Activated effector memory CD4-positive, alpha-beta T cell treated with Interleukin-2 at 50 U/mL for 16 hours (primary cell): ENCODE results near the gene FAM229A.
"Not testable (repeated sequence)": the region's sequence is repeated elsewhere in the genome, so short reads cannot be mapped to it uniquely, and the experiment has no call there.

Source experiments
- DNase-seq: peaks from one replicate; pipeline ENCODE4 v3.0.0-alpha.2; 2020

FAM229A gene

GRCh38 chr1:32376199-32376598, 13.9 kb upstream of the FAM229A start:
- no peak for DNase-seq

DNA sequence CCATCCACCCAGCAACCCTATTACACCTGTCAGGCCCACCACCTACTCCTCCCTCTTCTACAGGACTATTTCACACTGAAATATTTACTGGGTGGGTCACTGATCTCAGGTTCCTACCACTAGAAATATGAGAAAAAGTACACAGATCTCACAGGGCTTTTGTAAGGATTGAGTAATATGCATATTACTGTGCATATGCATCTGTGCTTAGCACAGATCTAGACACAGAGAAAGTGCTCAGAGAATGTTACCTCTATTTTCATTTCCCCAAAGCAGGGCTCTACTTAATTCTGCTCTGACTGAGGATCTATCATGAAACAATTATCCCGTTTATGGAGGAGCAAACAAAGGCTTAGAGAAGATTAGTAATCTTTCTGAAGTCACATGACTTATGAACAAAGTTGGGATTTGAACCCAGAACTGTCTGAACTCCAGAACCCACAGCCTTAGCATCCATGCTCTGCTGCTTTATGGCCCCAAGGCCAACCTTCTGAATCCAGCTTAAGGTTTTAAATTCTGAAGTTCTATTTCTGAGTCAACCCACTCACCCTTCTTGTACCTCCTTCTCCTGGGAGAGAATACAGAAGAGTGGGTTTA, 11.8 kb upstream of the FAM229A start:
- DNase-seq, result no peak

DNA sequence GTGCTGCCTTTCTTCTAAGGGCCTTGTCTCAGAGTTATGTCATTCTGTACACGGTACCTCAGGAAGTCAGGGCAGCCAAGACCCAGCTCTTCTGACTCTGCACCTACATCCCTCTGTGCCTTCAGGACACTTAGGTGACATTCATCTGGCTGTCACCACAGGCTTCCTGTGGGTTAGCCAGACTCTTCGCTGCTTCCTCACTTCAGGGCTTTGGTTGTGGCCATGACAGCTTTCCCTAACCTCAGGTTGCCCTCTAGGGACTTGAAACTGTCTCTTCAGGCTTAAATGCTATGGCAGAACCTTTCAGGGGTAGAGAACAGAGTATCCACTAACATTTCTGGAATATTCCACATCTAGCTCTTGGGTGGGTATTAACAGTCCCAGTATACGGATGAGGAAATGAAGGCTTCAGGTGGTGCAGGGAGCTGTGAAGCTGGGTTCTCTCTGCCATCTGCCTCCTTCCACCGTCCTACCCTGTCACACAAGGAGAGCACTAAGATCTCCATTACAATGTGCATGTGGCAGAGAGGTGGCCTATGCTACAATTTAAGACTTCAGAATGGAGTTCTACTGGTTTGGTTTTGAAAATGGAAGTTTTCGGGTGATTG, 10.0 kb upstream of the FAM229A start:
- peak; percentile 44 for DNase-seq

- DNase-seq, result no peak
Measured at GRCh38 chr1:32367912-32368635, 5.8 kb upstream of the FAM229A start.

GRCh38 chr1:32365445-32365844, 3.2 kb upstream of the FAM229A start:
- DNase-seq, result no peak

DNA sequence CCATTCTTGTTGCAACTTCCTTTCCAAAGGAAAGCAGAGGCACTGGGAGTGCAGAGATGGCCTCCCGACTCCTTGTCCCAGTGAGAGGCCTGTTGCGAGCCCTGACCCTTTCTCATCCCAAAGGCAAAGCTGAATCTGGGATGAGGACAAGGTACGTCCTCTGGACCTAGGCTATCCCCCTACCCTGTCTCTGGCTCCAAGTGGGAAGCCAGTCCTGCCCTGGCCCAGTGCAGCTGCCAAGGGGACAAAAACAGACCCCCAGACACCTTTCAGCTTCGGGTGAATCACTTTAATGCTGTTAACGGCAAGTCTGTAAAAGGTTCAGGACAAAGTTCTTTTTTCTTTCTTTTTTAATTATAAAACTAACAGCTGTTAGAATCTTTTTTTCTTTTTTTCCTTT, 2.6 kb upstream of the FAM229A start:
- DNase-seq, result no peak

GRCh38 chr1:32363713-32364112, 1.4 kb upstream of the FAM229A start:
- no peak for DNase-seq

- DNase-seq, result no peak
Measured at GRCh38 chr1:32361674-32362473, 411 bp downstream of the FAM229A start.

- DNase-seq, result no peak
Measured at GRCh38 chr1:32361308-32361673, 994 bp downstream of the FAM229A start.

DNA sequence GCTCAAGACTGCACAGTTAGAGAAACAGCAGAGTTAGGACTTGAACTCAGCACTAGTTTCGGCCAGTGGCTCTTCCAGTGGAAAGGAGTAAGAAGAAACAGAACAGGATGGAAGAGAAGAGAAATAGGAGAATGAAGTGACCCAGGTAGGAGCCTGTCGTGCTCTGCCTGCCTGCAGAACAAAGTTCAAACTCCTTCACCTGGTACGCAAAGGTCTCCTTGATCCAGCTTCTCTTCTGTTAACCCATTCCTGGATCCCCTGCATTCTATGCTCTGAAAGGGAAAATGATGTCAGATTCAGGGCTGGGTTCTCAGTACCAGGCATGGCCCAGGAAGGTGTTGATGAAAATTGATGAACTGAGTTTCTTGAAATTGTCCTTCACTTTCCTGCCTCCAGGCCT, 3.9 kb downstream of the FAM229A start:
- no peak for DNase-seq

DNA sequence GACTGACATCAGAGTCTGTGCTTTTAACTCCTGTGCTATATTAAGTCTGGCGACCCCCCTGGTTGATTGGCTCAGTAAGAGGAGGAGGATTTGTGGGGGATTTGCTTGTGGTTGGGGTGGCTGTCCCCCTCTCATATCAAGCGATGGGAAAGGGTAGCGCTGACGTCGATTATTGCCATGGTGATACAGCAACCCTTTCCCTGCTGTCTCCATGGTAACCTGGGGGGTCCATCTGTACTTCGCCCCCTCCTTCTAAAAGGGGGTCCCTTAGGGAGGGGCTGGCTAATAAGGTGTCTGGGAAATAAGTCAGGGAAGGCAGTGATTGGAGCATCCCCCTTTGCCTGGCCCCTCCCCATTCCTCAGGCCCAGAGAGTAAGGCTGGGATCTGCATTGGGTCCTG, 4.7 kb downstream of the FAM229A start:
- DNase-seq, result no peak

- DNase-seq, result no peak
Measured at GRCh38 chr1:32356478-32356877, 5.8 kb downstream of the FAM229A start.

GRCh38 chr1:32355778-32356177, 6.5 kb downstream of the FAM229A start:
- not testable (repeated sequence) for DNase-seq

DNA sequence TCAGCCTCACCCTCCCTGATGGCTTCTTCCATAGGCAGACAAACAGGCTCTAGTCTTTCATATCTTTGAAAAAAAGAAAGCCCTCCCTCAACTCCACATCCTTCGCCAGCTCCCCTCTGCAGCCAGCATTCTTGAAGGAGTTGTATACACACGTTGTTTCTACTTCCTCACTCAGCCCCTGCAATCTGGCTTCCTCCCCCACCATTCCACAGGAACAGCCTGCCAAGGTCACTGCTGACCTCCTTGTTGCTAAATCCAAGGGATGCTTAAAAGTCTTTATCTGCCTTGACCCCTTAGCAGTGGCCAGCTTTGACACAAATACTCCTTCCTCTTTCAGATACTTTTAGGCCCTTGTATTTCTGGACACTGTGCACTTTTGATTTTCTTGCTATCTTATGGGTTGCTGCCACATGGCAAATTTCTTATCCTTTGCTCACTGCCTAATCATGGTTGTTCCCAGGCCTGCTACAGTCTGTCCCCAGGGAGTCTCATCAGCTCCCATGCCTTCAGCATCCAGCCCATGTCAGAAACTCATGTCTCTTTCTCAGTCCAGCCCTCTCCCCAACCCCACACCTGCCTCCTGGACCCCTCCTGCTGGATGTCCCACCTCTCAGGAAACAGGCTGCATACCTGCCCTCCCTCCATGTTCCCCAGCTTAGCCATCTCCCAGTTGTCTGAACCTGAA, 8.3 kb downstream of the FAM229A start:
- DNase-seq, result no peak

GRCh38 chr1:32353431-32353830, 8.9 kb downstream of the FAM229A start:
- no peak for DNase-seq

GRCh38 chr1:32352831-32353383, 9.4 kb downstream of the FAM229A start:
- DNase-seq, result no peak

DNA sequence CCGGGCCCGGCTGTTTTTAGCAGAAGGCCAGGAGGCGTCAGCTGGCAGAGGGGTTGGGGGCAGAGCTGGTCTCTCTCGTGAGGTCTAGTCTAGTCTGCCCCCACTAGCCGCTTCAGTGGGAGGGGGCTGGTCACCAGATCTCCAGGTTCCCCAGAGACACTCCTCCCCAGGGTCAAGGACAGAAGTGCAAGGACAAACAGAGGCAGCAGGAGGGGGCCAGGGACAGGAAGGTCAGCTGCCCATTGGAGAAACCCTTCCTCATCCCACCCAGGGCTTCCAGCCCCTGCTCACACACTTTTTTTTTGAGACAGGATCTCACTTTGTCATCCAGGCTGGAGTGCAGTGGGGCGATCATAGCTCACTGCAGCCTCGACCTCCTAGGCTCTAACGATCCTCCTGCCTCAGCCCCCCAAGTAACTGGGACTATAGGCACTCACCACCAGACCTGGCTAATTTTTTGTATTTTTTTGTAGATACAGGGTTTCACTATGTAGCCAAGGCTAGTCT, 10.0 kb downstream of the FAM229A start:
- DNase-seq, result no peak

DNA sequence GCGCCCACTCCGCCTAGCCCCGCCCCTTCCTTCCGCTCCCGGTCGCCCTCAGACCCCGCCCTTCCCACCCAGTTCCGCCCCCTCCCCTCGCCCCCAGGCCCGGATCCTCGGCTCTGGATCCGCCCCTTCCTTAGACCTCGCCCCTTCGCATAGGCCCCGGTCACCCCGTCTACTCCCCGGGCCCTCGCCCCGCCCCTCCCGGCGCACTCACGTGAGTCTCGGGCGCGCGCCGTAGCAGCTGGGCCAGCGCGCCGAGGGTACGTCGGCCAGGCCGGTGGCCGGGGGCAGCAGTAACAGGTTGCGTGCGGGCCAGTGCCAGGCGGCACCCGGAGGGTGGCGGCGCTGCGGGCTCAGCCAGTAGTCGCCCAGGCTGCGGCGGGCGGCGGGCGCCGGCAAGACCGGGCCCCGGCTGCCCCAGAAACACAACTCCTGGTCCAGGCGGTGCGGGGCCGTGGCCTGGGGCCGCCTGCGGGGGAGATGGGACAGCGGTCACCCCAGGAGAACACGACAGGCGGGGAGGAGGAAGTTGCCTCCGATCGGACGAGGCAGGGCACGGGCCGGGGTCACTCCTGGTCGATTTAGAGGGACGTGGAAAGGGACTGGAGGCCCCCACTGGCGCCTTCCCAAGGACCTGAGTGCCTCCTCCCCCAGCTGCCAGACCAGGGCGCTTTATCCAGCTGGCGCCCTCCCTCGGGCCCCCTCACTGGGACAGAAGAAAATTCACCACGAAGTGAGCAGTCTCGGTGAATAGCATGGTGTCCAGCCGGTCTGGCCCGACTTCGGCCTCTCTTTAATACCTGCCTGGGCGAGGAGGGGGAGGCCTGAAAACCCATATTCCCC, 10.7 kb downstream of the FAM229A start:
- peak; percentile 87 for DNase-seq

DNA sequence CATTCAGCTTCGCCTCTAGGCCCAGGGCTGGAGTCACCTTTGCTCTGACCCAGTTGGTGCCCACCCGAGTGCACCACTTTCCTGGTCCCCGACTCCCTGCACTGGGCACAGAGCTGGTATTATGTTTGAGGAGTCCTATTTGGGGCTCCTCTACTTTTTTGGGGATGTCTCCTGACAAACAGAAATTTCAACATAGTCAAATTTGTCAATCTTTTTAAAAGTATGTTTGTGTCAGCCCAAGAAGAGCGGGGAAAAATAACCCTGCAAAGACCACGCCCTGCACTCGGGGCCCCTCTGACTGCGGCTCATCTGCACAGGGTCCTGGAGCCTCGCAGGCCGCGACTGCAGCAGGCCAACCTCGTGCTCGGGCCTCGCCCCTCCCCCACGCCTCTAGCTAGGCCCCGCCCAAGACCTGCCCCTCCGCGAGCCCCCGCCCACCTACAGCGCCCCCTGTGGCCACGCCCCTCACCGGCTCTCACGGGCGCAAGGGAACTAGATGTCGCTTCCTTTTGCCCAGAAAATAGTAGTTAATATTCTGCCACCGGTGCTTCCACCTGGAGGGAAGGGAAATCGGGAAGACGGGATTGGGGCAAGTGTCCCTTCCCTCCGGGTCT, 11.4 kb downstream of the FAM229A start:
- DNase-seq, result no peak

GRCh38 chr1:32349211-32349708, 13.0 kb downstream of the FAM229A start:
- no peak for DNase-seq
